ENCODE data around the gene FOXG1. TPM values are rescaled to one million over a fixed set of nuclear protein-coding genes. Genes with fewer than 3 reads are reported as not detected.

FOXG1 gene
- total and polyA plus RNA-seq, 5 donors from 2014 or later: not detected

- Mint-ChIP-seq H3K27ac (no peak overlapping the region), H3K36me3 (no peaks in the 10 kb centered on the region), H3K4me1 (peaks cover 0 to 7% (median 2%) of the 10 kb centered on the region in 4 donors), H3K4me3 (no peak overlapping the region), H3K9me3 (peaks cover 3 to 20% (median 13%) of the 10 kb centered on the region in 7 donors), H3K27me3 (peaks cover 39% of the 10 kb centered on the region)
- H3K9me3 ChIP-seq (ENCODE audit: control insufficient read depth in 2 of 2, low read length in 2 of 2): peaks cover 0 to 10% of the 10 kb centered on the region in 2 experiments
- H3K27ac ChIP-seq (ENCODE audit: insufficient read depth, low read length, poor library complexity, severe bottlenecking): no peak overlapping the region
- peaks cover 3% of the 10 kb centered on the region for H3K27me3 ChIP-seq (ENCODE audit: control insufficient read depth, insufficient read depth, low read length)
- DNase-seq (no peak), ATAC-seq (ENCODE audit: low read depth in 2 of 2) (no peak)
- H3K4me1 ChIP-seq (ENCODE audit: control insufficient read depth, insufficient read depth, low read length, poor library complexity, severe bottlenecking): no peaks in the 10 kb centered on the region
- no peaks in the 10 kb centered on the region for H3K36me3 ChIP-seq (ENCODE audit: control insufficient read depth, insufficient read depth, low read length)
- H3K4me3 ChIP-seq (ENCODE audit: low read depth, low read length): no peak overlapping the region
These were observed 14.5 kb downstream of the FOXG1 start for GRCh38 chr14:28780843-28781820.

DNA sequence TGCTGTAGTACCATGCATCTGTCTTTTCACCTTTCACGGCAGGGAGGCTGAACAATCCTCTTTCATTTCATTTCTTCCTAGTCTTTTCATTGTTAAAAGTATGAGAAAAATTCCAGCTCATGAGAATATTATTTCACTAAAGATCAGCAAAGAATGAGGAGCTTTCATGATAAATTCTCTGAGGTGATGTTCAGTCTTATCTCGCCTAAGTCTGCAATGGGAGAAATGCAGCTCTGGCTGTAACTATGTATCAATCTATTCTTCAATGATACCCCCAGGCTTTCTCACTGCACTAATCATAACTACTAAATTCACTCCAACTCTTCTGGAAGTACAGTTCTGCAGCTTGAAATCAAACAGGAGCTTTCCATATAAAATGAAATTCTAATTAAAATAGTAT, 15.7 kb downstream of the FOXG1 start:
- Histone ChIP-seq H3K9me3 (ENCODE audit: control insufficient read depth in 2 of 2, low read length in 2 of 2) (peaks cover 0 to 10% of the 10 kb centered on the region in 2 experiments), H3K4me3 (ENCODE audit: low read depth, low read length) (no peak overlapping the region), H3K27me3 (ENCODE audit: control insufficient read depth, insufficient read depth, low read length) (no peaks in the 10 kb centered on the region), H3K36me3 (ENCODE audit: control insufficient read depth, insufficient read depth, low read length) (no peaks in the 10 kb centered on the region), H3K4me1 (ENCODE audit: control insufficient read depth, insufficient read depth, low read length, poor library complexity, severe bottlenecking) (no peaks in the 10 kb centered on the region), H3K27ac (ENCODE audit: insufficient read depth, low read length, poor library complexity, severe bottlenecking) (no peak overlapping the region)
- no peaks in the 10 kb centered on the region for H3K36me3 Mint-ChIP-seq
- H3K9me3 Mint-ChIP-seq: peaks cover 0 to 26% (median 11%) of the 10 kb centered on the region in 7 donors
- peak overlapping the region in 1 of 3 donors; percentile 40 for H3K27ac Mint-ChIP-seq
- peaks cover 37% of the 10 kb centered on the region for H3K27me3 Mint-ChIP-seq
- DNase-seq (no peak), ATAC-seq (ENCODE audit: low read depth in 2 of 2) (no peak)
- peaks cover 0 to 7% (median 2%) of the 10 kb centered on the region in 4 donors for H3K4me1 Mint-ChIP-seq
- no peak overlapping the region for H3K4me3 Mint-ChIP-seq

DNA sequence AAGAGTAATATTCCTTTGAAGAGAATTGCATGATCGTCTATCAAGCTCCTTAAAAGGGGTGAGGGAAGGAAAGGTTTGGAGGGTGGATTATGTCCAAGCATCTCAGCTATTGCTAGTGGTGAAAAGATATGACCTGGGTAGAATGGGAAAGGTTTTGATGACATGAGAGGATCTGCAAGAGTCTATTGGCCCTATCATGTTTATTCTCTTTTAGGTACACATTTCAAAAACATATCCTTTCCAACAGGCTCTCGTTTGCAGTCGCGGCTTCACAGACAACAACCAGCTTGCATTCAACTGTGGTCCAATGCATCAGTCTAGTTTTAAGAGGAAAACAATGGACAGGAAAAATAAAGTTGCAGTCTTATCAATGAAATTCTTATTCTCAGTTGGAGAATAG, 17.1 kb downstream of the FOXG1 start:
- Histone ChIP-seq H3K36me3 (ENCODE audit: control insufficient read depth, insufficient read depth, low read length) (no peaks in the 10 kb centered on the region), H3K27me3 (ENCODE audit: control insufficient read depth, insufficient read depth, low read length) (no peaks in the 10 kb centered on the region), H3K4me1 (ENCODE audit: control insufficient read depth, insufficient read depth, low read length, poor library complexity, severe bottlenecking) (no peaks in the 10 kb centered on the region), H3K4me3 (ENCODE audit: low read depth, low read length) (no peak overlapping the region), H3K27ac (ENCODE audit: insufficient read depth, low read length, poor library complexity, severe bottlenecking) (no peak overlapping the region), H3K9me3 (ENCODE audit: control insufficient read depth in 2 of 2, low read length in 2 of 2) (peaks cover 0 to 10% of the 10 kb centered on the region in 2 experiments)
- H3K27me3 Mint-ChIP-seq: peaks cover 27% of the 10 kb centered on the region
- H3K36me3 Mint-ChIP-seq: no peaks in the 10 kb centered on the region
- H3K9me3 Mint-ChIP-seq: peaks cover 0 to 31% (median 15%) of the 10 kb centered on the region in 7 donors
- no peak for ATAC-seq (ENCODE audit: low read depth in 2 of 2)
- no peak overlapping the region for H3K27ac Mint-ChIP-seq
- H3K4me1 Mint-ChIP-seq: peaks cover 0 to 7% (median 2%) of the 10 kb centered on the region in 4 donors
- H3K4me3 Mint-ChIP-seq: no peak overlapping the region
- no peak for DNase-seq

- Mint-ChIP-seq H3K9me3 (peaks cover 3 to 33% (median 15%) of the 10 kb centered on the region in 7 donors), H3K27me3 (peaks cover 22% of the 10 kb centered on the region), H3K27ac (peak overlapping the region in 1 of 3 donors; percentile 32), H3K36me3 (no peaks in the 10 kb centered on the region), H3K4me1 (peaks cover 0 to 7% (median 2%) of the 10 kb centered on the region in 4 donors), H3K4me3 (peak overlapping the region in 1 of 4 donors; percentile 33)
- H3K4me1 ChIP-seq (ENCODE audit: control insufficient read depth, insufficient read depth, low read length, poor library complexity, severe bottlenecking): no peaks in the 10 kb centered on the region
- H3K36me3 ChIP-seq (ENCODE audit: control insufficient read depth, insufficient read depth, low read length): no peaks in the 10 kb centered on the region
- ATAC-seq (ENCODE audit: low read depth in 2 of 2) (no peak), DNase-seq (no peak)
- no peaks in the 10 kb centered on the region for H3K27me3 ChIP-seq (ENCODE audit: control insufficient read depth, insufficient read depth, low read length)
- no peak overlapping the region for H3K27ac ChIP-seq (ENCODE audit: insufficient read depth, low read length, poor library complexity, severe bottlenecking)
- no peak overlapping the region for H3K4me3 ChIP-seq (ENCODE audit: low read depth, low read length)
- peaks cover 0 to 10% of the 10 kb centered on the region in 2 experiments for H3K9me3 ChIP-seq (ENCODE audit: control insufficient read depth in 2 of 2, low read length in 2 of 2)
These were observed 17.8 kb downstream of the FOXG1 start for GRCh38 chr14:28784096-28785048.

GRCh38 chr14:28785096-28785952, 18.7 kb downstream of the FOXG1 start:
- DNase-seq (peak in 1 of 3 donors; percentile 8), ATAC-seq (ENCODE audit: low read depth in 2 of 2) (no peak)
- Mint-ChIP-seq H3K4me3 (peak overlapping the region in 1 of 4 donors; percentile 29), H3K27me3 (peaks cover 18% of the 10 kb centered on the region), H3K4me1 (peaks cover 0 to 7% (median 2%) of the 10 kb centered on the region in 4 donors), H3K27ac (no peak overlapping the region), H3K9me3 (peaks cover 3 to 34% (median 13%) of the 10 kb centered on the region in 7 donors), H3K36me3 (no peaks in the 10 kb centered on the region)
- no peaks in the 10 kb centered on the region for H3K4me1 ChIP-seq (ENCODE audit: control insufficient read depth, insufficient read depth, low read length, poor library complexity, severe bottlenecking)
- no peaks in the 10 kb centered on the region for H3K27me3 ChIP-seq (ENCODE audit: control insufficient read depth, insufficient read depth, low read length)
- H3K9me3 ChIP-seq (ENCODE audit: control insufficient read depth in 2 of 2, low read length in 2 of 2): peaks cover 0 to 10% of the 10 kb centered on the region in 2 experiments
- no peaks in the 10 kb centered on the region for H3K36me3 ChIP-seq (ENCODE audit: control insufficient read depth, insufficient read depth, low read length)
- no peak overlapping the region for H3K4me3 ChIP-seq (ENCODE audit: low read depth, low read length)
- no peak overlapping the region for H3K27ac ChIP-seq (ENCODE audit: insufficient read depth, low read length, poor library complexity, severe bottlenecking)

- no peak overlapping the region for H3K4me3 ChIP-seq (ENCODE audit: low read depth, low read length)
- H3K9me3 ChIP-seq (ENCODE audit: control insufficient read depth in 2 of 2, low read length in 2 of 2): peaks cover 9 to 11% of the 10 kb centered on the region in 2 experiments
- DNase-seq (no peak), ATAC-seq (ENCODE audit: low read depth in 2 of 2) (no peak)
- H3K4me1 Mint-ChIP-seq: no peaks in the 10 kb centered on the region
- no peak overlapping the region for H3K27ac Mint-ChIP-seq
- H3K27ac ChIP-seq (ENCODE audit: insufficient read depth, low read length, poor library complexity, severe bottlenecking): no peak overlapping the region
- H3K4me1 ChIP-seq (ENCODE audit: control insufficient read depth, insufficient read depth, low read length, poor library complexity, severe bottlenecking): no peaks in the 10 kb centered on the region
- H3K4me3 Mint-ChIP-seq: no peak overlapping the region
- peaks cover 0 to 31% (median 16%) of the 10 kb centered on the region in 7 donors for H3K9me3 Mint-ChIP-seq
- H3K36me3 ChIP-seq (ENCODE audit: control insufficient read depth, insufficient read depth, low read length): no peaks in the 10 kb centered on the region
- H3K27me3 Mint-ChIP-seq: no peaks in the 10 kb centered on the region
- no peaks in the 10 kb centered on the region for H3K36me3 Mint-ChIP-seq
- H3K27me3 ChIP-seq (ENCODE audit: control insufficient read depth, insufficient read depth, low read length): no peaks in the 10 kb centered on the region
These were observed 40.9 kb downstream of the FOXG1 start for GRCh38 chr14:28807518-28807917.

All from CD4-positive, CD25-positive, alpha-beta regulatory T cell (primary cell).